ENCODE results near the gene PRKAG2.

Gene PRKAG2

DNA sequence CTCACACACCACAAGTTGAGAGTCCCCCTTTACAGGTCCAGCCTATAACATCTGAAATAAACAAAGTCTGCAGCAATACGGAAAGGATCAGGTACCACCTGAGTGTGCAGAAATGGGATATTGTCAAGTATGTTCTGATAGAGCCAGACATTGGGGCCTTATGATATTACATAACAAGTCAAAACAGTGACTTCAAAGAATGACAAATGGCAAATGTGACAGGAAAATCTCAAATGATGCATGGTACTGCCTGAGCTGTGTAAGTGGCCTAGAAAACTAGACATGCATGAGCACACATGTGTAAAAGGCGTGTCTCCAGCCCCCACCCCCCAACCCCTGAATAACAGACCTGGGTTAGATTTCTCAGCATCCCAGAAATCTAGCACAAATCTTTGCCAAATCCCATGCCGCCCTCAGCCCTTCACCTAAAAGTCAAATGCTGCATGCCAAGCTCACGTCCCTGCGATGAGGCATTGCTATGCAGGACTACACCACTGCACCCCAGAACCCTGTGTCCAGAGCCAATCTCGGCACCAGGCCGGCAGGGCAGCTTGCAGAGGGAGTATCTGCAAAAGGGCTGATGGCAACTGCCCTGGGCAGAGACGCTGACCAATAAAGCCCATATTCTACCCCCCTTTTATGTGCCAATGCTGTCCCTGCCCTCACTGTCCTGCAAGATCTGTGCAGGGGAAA is 58.8 kb downstream of the PRKAG2 start:
- no peak for DNase-seq (ENCODE audit: low spot score)

DNA sequence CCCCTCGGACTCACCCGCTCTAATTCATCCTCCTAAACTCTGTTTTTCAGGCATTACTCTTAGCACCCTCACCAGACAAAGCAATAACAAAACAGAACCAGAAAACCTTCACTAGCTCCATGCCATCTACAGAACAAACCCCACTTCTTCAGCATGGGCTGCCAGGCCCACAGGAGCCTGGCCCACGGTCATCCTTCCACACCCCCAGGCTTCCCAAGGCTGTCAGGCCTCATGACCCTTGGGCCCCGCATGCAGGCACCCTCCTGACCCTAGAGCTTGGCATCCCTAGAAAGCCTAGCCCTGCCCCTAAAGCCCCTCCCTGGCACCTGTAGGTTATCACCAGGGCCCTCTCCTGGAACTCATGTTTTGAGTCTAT is 59.6 kb downstream of the PRKAG2 start:
- no peak for DNase-seq (ENCODE audit: low spot score)

DNA sequence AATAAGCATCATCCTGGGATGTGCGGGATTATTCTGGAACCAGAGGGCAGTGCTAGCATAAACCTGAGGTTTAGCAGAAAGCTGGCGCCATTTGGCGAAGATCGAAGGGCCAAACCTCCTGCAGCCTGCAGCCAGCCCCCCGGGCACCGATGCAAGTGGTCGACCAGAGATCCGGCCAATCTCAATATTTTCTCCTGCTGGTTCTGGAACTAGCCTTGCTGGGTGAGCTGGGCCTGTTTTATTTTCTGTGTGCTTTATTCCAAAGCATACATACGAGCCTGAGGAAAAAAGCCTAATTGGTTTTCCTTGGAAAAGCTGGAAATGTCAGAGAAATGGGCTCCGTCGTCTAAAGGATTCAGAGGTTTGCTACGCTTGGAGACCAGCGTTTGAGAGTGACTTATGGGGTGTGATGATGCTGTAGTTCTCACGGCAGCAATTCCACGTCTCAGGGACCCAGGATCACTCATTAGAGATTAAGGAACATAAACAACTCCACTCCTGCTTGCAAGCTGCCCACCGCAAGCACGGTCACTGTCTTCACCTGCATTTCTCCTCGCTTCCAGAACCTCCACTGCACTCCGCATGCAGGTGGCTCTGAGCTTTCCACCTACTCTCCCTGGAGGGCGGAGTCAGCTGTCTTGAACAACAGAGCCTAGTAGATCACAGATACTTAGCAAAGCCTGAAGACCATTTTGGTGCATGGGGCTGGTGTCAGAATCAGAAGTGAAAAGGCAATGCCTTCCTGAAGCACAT is 60.2 kb downstream of the PRKAG2 start:
- DNase-seq (ENCODE audit: low spot score) = no peak

DNA sequence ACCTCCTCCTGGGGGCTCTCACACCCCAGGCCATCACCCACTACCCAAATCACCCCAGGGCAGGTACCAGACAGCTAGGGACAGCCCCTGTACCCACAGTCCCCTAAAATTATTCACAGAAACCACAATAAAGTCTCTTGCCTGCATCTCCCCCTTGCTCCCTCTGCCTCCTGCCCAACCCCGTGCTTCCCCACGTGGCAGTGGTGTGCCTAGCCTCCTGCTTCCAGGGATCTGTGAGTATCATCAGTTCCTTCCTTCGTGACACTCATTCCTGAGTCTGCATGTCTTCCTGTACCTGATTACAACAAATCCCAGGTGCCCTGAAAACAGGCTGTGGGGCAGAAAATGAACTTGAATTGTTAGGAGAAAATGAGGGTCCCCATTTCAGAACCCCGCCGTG is 61.5 kb downstream of the PRKAG2 start:
- no peak for DNase-seq (ENCODE audit: low spot score)

DNA sequence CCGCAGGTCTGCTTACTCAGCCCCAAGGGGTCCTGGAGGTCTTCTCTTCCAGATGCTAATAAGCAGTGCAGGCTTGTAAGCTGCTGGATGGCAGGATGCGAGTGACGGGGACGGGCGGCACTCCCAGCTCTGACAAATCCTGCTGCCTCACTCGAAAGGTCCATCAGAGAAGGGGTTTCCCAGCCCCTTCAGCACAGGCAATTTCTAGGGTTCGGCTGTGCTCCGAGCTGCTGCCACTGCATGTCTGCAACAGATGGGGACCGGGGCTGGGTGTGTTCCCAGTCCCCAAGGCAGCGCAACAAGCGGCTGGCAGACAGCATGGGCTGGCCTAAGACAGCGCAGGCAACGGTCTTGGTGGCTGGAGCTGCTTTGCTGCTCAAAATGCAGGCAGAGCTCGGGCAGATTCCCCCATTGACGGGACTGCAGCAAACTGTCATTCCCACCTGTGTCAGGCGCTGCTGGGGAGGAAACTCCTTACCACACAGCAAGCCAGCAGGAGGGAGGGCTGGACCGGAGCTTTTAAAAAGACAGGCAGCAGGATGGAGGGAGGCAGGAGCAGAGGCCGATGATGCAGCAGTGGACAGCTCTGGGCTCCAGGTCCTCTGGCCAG is 62.4 kb downstream of the PRKAG2 start:
- DNase-seq (ENCODE audit: low spot score) = no peak

DNA sequence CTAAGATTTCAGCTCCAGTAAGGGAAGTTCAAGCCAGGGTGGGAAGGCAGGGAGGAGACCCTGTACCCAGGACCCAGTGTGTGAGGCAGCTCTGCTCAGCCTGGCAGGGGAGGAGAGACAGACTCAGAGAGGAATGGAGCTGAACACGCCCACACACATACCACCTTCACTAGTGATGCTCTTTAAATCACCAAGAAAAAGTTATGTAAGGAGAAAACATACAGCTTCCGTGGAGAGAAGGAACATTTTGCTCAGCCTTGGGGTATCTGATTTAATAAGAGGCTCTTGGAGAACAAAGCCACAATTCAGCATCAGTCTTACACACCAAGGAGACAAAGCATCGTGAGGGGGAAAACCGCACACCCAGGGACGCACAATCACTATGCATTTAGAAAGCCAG is 62.9 kb downstream of the PRKAG2 start:
- DNase-seq (ENCODE audit: low spot score) = no peak

DNA sequence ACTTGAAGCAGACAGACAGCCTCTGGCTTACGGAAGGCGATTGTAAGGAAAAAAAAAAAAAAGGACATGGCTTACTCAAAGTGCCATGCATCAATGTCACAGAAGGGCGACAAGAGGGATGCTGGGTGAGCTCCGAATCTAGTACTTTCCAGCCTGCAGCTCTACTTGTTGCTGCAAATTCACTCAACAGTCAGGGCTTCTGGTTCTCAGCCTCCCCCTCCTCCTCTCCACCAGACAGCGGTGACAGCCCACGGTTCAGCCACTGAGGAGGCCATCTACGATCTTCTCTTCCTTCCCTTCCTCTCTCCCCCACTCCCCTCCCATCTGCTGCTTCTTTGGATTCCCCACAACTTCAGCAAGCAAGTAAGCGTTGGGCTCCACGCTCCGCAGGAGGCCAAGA is 63.5 kb downstream of the PRKAG2 start:
- DNase-seq (ENCODE audit: low spot score) = no peak

DNA sequence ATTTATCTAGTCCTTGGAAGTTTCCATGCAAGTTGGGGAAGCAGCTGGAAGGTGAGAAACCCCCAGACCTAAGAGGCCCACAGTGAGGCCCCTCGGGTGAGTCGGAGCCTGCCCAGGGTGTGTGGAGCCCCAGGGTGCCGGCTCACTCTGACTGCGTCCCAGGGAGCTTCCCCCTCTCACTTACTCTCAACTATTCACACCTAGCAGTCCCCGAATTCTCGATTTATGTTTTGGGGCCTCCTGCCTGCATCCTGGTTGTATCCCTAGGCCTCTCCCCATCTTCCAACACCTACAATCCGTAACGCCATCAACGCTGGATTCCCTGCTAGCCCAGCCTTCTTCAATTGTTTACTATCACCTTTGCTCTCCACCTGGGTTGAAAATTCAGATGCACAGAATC is 63.9 kb downstream of the PRKAG2 start:
- DNase-seq (ENCODE audit: low spot score) = no peak

DNA sequence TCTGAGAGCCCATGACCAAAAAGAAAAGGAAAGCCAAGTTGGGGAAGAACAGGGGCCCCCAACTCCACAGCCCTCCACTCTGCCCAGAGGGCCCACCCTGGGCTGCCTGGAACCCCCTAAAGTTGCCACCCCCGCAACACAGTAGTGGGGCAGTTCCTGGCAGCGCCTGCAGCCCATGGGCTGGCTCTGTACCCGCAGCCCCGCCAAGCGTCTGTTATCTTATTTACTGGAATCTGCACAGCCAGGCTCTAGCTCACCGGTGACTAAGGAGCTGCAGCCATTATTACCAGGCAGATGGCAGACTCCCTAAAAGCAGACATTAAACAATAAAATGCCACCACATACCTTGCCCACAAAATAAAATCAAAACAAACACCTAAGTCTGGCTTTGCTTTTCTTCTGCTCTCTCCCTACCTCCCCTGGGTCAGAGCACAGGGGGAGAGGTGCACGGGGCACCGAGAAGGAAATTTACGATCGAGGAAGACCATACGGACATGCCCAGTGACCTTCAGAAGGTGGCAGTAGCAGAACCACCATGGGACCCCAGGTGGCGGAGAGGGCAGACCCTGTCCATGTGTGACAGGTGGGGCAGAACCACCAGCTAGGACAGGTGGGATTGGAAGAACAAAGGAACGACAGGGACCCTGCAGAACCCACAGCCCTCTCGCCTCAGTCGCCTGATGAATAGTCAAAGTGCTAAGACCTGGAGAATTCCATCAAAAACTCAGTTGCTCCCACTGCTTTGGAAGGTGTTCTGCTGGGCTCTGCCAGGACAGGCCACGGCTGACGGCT is 66.3 kb downstream of the PRKAG2 start:
- DNase-seq (ENCODE audit: low spot score) = no peak

DNA sequence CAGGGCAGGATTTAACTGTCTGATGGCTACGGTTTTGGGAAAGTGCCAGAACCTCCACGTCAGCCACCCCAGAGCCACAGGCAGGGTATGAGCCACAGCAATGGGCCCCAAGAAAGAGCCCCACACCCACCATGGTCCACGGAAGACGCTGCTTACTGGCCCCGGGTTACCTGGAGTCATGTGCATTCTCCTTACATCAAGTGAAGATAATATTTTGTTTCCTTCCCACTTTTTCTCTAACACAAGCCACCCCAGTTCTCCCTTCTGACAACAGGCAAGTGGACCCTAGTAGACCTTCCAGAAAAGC is 67.1 kb downstream of the PRKAG2 start:
- DNase-seq (ENCODE audit: low spot score) = no peak

DNA sequence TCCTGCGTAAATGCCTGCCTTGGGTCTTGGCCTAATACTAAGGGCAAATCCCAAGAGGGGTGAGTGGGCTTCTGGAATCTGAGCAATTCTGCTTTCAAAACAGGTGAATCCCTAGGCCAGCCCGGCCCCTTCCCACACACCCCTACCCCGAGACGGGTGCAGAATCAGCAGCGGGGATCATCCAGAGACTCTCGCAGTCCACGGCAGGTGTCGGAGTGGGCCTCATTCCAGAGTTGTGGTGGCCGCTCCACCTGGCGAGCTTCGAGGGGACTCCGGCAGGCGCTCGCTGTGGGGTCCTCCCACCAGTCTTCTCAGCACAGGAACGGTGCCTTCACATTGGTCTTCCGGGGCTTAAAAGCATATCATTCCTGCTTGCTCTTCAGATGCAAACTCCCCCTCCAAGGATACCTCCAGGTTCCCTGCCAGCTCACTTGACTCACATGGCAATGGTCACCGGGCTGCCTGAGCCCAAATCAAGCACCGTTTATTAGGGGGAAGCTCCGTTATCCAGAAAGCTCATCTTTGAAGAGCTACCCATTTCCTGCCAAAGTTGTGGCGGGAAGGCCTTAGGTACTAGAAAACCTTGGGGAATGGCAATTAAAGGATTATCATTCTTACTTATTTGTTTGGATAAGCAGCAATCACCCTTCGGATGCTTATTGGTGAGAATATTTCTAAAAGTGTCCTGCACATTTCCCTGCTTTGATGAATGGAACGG is 67.6 kb downstream of the PRKAG2 start:
- DNase-seq (ENCODE audit: low spot score) = no peak

DNA sequence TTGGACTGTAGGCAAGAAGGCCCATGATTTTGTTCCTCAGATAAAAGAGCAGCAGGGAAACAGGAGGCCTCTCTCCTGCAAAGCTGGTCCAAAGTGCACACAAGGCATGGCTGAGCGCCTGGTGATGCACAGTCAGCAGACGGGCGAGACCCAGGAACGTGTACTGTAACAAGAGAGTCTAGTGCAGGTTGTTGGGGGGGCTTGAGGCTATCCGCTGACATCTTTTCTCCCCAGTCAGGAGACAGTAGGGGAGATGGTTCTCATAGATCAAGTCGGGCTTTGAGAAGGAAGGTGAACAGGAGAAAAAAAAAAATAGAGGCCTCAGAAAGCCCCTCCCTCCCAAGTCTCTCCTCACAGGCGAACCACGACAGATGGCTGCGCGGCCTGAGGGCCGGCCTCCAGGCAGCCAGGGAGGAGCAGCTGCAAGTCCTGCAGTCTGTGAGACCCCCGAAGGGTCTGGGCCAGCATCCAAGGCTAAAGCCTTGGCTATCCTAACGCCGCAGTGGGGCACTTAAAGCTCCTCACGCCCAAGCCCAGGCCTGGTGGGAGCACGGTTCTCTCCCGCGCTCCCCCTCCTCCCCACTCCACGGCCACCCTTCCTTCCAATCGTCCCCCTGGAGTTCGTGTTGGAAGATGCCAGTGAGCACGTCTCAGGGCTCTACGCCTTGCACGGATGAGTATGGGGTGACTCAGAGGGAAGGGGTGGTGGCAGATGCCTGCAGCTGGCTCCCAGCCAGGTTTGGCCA is 68.3 kb downstream of the PRKAG2 start:
- no peak for DNase-seq (ENCODE audit: low spot score)

DNA sequence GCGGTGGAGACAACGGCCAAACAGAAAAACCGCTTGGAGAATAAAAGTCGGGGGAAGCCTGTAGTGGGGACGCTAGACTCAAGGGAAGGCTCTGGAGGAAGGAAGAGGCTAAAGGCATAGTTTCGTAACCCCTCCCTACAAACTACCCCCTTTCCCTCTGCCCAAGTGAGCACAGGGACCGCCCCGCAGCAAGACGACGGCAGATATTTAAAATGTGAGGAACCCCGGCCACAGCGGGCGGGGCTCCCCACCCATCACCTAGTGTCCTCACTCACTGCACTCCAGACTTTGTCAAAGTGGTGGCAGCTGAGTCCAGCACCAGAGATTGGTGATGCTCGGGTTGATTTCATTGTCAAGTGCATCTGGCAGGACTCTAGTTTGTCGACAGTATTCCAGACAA is 69.1 kb downstream of the PRKAG2 start:
- DNase-seq (ENCODE audit: low spot score) = no peak

DNA sequence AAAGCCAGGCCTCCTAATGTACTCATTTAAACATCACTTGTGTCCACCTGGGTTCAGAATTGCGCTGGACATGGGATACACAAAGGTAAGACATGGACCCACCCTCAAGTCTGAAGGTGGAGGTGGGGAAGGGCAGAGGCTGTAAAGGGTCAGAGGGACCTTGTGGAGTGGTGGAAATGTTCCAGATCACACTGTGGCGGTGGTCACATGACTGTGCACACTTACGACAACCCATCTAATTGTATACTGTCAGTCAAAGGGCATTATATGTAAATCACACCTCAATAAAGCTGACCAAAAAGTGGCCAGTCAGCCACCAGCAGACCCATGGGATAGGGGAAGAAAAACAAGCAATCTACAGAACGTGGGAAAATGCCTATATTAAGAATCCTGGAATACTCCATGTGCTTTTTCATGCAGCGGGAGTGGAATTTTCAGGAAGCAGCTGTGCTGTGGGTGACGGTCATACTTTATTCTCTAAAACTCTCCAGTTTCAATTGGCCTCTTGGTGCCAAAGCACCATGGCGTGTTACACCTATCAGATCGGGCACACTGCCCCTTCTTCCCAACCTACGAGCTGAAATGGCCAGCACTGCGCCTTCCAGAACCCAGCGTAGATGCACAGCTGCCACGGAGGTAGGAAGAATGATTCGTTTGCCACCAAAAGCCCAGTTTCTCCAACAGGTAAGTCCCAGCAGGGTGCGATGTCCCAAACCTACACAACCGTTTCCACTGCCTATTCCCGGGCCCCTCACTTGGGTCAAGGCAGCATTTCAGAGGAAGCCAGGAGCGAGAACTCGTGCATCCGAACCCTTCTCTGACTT is 69.8 kb downstream of the PRKAG2 start:
- no peak for DNase-seq (ENCODE audit: low spot score)

DNA sequence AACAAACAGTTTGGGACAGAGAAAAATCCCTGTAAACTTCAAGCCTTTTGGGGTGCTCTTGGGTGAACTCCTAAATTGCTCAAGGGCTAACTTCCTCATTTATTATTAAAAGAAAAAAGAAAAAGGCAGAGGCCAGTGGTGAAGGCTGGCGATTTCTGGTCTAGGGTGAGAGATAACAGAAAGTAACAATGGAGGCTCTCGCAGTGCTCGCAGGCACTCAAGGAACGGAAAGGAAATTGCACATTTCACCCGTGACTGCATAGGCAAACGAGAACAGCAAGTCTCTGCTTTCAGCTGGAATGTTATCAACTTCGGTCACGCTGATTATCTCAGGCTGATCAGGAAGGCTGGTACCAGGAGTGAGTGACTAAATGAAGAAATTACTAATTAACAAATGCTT is 70.7 kb downstream of the PRKAG2 start:
- DNase-seq (ENCODE audit: low spot score) = no peak

DNA sequence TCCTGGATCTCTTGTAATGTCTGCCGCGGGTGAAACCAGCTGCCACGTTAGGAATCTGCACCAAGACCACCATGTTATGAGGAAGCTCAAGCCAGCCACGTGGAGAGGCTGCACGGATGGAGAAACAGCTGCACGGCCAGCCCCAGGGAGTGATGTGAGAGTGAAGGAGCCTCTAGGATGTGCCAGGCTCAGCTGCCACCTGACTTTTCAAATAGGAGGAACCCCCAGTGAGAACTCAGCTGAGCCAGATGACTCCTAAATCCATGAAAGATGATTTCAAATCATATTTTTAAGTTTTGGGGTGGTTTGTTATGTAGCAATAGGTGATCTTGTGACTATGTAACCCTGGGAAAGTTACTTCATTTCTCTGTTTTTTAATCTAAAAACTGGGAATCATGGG is 71.7 kb downstream of the PRKAG2 start:
- DNase-seq (ENCODE audit: low spot score) = no peak

DNA sequence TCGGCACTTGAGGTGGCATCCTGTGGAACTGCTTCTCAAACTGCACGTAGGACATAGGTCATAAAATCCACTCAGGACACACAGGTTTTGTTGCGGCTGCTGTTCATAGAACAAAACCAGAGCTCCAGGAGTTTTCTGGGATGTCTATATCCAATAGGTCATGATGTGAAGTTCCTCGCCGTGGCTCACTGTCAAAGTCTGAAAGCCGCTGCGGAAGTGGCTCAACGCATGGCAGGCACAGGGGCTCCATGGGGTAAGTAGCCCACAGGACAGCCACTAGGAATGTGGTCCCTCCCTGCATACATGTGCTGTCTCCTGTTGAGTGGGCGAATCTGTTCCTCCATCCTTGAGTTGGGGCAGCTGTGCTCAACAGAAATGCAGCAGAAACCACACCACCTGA is 72.2 kb downstream of the PRKAG2 start:
- DNase-seq (ENCODE audit: low spot score) = no peak

DNA sequence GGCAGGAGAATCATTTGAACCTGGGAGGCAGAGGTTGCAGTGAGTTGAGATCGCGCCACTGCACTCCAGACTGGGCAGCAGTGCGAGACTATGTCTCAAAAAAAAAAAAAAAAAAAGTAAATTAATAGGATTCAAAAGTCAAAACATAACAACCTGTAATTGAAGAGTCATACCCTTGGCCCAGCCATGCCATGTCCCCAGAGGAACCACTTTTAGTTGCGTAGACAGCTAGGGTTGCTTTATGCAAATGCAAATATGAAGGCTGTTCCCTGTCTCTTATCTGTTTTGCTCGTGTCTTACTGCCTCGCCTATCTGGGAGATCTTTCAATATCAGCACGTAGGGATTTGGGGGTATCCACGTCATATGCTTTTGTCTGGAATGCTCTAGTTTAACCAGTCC is 73.1 kb downstream of the PRKAG2 start:
- DNase-seq (ENCODE audit: low spot score) = no peak

DNA sequence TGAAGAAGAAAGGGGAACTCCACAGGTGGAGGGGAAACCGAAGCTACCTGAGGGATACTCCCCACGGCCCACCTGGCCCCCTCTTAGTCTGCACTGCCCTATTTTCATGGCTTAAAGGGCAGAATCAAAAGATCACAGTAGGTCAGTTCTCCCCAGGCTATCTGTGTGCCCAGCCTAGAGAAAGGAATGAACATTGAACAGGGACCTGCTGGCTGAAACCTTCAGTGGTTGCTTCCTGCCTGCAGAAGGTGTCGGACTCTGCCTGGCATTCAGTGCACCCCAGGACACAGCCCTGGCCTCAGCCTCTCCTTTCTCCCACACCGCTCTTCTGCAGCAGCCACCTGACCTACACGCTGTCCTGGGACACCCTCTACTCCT is 74.5 kb downstream of the PRKAG2 start:
- DNase-seq (ENCODE audit: low spot score) = no peak

DNA sequence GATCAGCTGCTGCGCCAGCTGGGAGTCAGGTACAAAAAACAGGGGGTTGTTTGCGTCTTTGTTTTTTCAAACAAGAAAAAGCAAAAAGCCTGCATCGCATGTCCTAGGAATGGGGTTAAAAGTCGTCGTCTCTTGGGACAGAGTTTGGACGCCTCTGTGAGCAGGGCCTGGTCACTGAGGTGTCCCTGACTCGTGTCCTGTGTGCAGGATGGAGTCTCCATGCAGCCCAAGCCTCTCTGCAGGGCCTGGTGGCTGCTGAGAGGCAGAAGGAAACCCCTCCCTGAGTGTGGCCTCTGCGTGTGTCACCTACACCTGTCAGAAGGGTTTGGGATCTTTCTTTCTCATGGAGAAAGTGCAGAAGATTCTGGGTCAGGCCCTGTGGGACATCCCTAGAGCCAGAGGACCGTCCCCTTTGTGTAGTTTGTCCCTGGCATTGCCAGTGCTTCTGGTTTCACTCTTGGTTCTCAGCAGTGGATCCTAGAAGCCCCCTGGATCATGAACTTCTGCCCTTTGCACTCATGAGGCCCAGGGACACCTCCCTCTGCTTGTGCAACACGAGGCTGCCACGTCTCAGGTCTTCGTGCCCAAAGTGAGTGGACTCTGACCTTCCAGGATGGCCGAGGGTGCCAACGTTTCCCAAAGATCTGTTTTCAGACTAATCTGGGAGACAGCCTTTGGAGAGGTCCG is 75.0 kb downstream of the PRKAG2 start:
- no peak for DNase-seq (ENCODE audit: low spot score)

All from CD4-positive, alpha-beta T cell treated with Interleukin-6 at 100 ng/mL for 8 hours (primary cell).